ES-I3 (cell line): ENCODE data around the gene DCAF6.

Experiments used
- H3K36me3 ChIP-seq: 2 replicates; pipeline ENCODE4 v1.6.1; 2013; ENCODE audit warnings: mild to moderate bottlenecking, low read length, control low read depth, moderate library complexity; ENCODE audit not compliant: insufficient read depth
- H3K4me1 ChIP-seq: 2 replicates; pipeline ENCODE4 v1.6.1; 2013; ENCODE audit warnings: mild to moderate bottlenecking, control low read depth, low read length; ENCODE audit not compliant: insufficient read depth
- H3K9ac ChIP-seq: 2 replicates; pipeline ENCODE4 v1.6.1; 2013; ENCODE audit warnings: low read depth, mild to moderate bottlenecking, low read length, moderate library complexity
- H3K9me3 ChIP-seq: 2 replicates; pipeline ENCODE4 v1.6.1; 2013; ENCODE audit warnings: mild to moderate bottlenecking, low read length, moderate library complexity; ENCODE audit not compliant: control insufficient read depth, insufficient read depth

The DCAF6 gene

DNA sequence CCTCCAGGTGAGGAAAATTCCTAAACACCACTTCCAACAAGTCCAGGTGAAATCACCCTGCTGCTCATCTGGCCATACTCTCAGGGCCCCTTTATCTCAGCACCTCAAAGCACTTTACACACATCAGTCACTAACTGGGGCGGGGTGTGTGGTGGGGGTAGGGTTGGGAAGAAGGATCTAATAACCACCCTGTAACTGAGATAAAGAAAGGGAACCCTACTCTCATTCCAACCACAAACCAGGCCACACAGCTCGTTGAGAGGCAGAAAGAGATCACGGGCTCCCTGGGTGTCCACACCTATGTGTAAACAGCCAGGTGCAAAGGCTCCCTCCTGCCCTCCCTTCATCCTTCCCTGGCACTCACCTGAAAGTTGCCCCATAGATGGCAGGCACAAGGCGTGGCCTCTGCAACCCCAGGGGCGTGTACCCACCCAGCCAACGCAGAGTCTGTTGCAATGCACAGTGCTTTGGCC, 179.9 kb downstream of the DCAF6 start:
- H3K9ac ChIP-seq: no peak overlapping the region

DNA sequence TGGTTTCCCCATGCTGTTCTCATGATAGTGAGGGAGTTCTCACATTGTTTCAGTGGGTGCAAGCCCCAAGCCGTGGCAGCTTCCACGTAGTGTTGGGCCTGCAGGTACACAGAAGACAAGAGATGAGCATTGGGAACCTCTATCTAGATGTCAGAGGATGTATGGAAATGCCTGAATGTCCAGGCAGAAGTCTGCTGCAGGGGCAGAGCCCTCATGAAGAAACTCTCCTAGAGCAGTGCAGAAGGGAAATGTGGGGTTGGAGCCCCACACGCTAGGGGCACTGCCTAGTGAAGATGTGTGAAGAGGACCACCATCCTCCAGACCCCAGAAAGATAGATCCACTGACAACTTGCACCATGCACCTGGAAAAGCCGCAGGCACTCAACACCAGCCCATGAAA, 183.3 kb downstream of the DCAF6 start:
- H3K36me3 ChIP-seq: no peaks in the 10 kb centered on the region; the same call in 1 of the 2 replicates
- H3K9ac ChIP-seq: no peak overlapping the region
- no peaks in the 10 kb centered on the region for H3K9me3 ChIP-seq
- no peaks in the 10 kb centered on the region for H3K4me1 ChIP-seq

More for the DNA sequence above, 179.9 kb downstream of the DCAF6 start:
- Histone ChIP-seq H3K36me3 (no peaks in the 10 kb centered on the region), H3K9me3 (no peaks in the 10 kb centered on the region), H3K4me1 (no peaks in the 10 kb centered on the region)

DNA sequence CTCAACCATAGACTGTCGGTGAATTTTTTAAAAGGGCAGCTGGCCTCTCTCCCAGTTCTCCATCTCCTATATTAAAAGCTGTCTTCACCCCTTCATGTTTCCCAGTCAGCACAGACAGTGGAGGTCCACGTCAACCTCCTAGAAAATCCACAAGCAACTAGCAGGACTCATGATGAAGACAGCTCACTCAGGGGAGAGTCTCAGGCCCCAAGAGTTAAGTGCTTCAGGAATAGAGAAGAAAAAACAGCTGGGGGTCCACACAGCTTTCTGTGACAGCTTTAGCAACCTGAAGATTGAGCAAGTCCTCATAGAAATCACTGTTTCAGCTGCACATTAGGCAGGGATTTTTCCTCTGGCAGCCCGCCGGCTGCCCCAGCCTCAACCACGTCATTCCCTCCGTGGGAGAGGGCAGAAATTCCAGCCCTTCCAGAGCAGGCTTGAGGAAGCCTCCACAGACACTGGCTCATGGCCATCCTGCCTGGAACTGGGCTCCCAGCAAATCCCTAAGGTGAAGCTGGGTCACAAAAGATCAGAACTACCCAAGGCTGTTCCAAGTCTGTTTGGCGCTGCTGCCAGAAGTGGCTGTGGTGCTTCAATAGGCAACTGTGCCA, 185.0 kb downstream of the DCAF6 start:
- Histone ChIP-seq H3K9me3 (no peaks in the 10 kb centered on the region), H3K9ac (no peak overlapping the region), H3K4me1 (no peaks in the 10 kb centered on the region), H3K36me3 (no peaks in the 10 kb centered on the region; the same call in 1 of the 2 replicates)

DNA sequence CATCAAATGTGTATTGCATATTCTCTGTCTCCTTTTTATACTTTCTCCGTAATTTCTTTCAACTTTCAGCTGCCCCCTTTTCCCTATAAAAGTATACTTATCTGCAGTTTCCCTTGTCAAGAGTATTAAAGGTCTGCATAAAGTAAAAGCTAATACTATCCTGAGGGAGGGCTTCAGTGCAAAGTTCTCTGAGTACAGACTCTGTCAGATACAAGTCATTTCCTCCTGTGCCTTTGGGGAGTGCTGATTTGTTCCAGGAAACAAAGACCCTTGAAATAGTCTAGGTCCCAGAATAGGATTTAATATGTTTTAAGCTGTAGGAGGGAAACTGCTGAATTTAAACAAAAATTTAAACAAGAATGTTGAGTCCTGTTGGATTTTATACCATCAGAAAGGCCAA, 188.6 kb downstream of the DCAF6 start:
- Histone ChIP-seq H3K4me1 (no peaks in the 10 kb centered on the region), H3K36me3 (peaks cover 4% of the 10 kb centered on the region; the same call in 1 of the 2 replicates), H3K9me3 (no peaks in the 10 kb centered on the region; the same call in 1 of the 2 replicates), H3K9ac (no peak overlapping the region)
